ENCODE data around the gene CASZ1. TPM values are rescaled to one million over a fixed set of nuclear protein-coding genes. Genes with fewer than 3 reads are reported as not detected.

CASZ1 gene
- polyA plus RNA-seq, 1 experiment = 0.64 TPM

GRCh38 chr1:10632691-10633090, 163.8 kb downstream of the CASZ1 start:
- ChIA-PET POLR2A (no interaction called here), CTCF (interaction anchor here (1.3 to 2.7 kb wide), 2 partner anchors 13 to 23 kb away, joined by 4 to 9 read pairs; no protein-coding TSS in a partner anchor)
- H3K36me3 ChIP-seq (ENCODE audit: control insufficient read depth, insufficient read depth, low read length) = peaks cover 10% of the 10 kb centered on the region
- H3K27me3 ChIP-seq (ENCODE audit: control insufficient read depth, insufficient read depth, low read length) = no peaks in the 10 kb centered on the region
- no peak for TF ChIP-seq CTCF (IDR thresholded peaks at IDR 0.05; ENCODE audit: insufficient read depth, low read depth, low read length)
- DNase-seq (ENCODE audit: low read depth) = no peak
- H3K4me3 ChIP-seq (ENCODE audit: low read depth, low read length) = no peak overlapping the region

- Histone ChIP-seq H3K27me3 (ENCODE audit: control insufficient read depth, insufficient read depth, low read length) (no peaks in the 10 kb centered on the region), H3K36me3 (ENCODE audit: control insufficient read depth, insufficient read depth, low read length) (peaks cover 12% of the 10 kb centered on the region), H3K4me3 (ENCODE audit: low read depth, low read length) (no peak overlapping the region)
- no peak for TF ChIP-seq CTCF (IDR thresholded peaks at IDR 0.05; ENCODE audit: insufficient read depth, low read depth, low read length)
- CTCF ChIA-PET = interaction anchor here (2.7 kb wide), 1 partner anchor 13 kb away, joined by 9 read pairs; no protein-coding TSS in a partner anchor
- POLR2A ChIA-PET = no interaction called here
- DNase-seq (ENCODE audit: low read depth) = no peak
These were observed 164.4 kb downstream of the CASZ1 start for GRCh38 chr1:10631811-10632593.

GRCh38 chr1:10631121-10631810, 165.2 kb downstream of the CASZ1 start:
- no peak for DNase-seq (ENCODE audit: low read depth)
- ChIA-PET POLR2A (interaction anchor here (0.6 kb wide), 1 partner anchor 30 kb away, joined by 4 read pairs; no protein-coding TSS in a partner anchor), CTCF (interaction anchor here (1.2 kb wide), 1 partner anchor 124 kb away, joined by 3 read pairs; no protein-coding TSS in a partner anchor)
- Histone ChIP-seq H3K36me3 (ENCODE audit: control insufficient read depth, insufficient read depth, low read length) (peaks cover 12% of the 10 kb centered on the region), H3K27me3 (ENCODE audit: control insufficient read depth, insufficient read depth, low read length) (no peaks in the 10 kb centered on the region), H3K4me3 (ENCODE audit: low read depth, low read length) (no peak overlapping the region)
- TF ChIP-seq CTCF (IDR thresholded peaks at IDR 0.05; ENCODE audit: insufficient read depth, low read depth, low read length) = no peak

GRCh38 chr1:10630661-10631120, 165.8 kb downstream of the CASZ1 start:
- H3K4me3 ChIP-seq (ENCODE audit: low read depth, low read length) = no peak overlapping the region
- no peak for TF ChIP-seq CTCF (IDR thresholded peaks at IDR 0.05; ENCODE audit: insufficient read depth, low read depth, low read length)
- H3K27me3 ChIP-seq (ENCODE audit: control insufficient read depth, insufficient read depth, low read length) = no peaks in the 10 kb centered on the region
- H3K36me3 ChIP-seq (ENCODE audit: control insufficient read depth, insufficient read depth, low read length) = peaks cover 12% of the 10 kb centered on the region
- ChIA-PET CTCF (interaction anchor here (1.2 kb wide), 1 partner anchor 123 kb away, joined by 3 read pairs; no protein-coding TSS in a partner anchor), POLR2A (interaction anchor here (0.6 kb wide), 1 partner anchor 30 kb away, joined by 4 read pairs; no protein-coding TSS in a partner anchor)
- DNase-seq (ENCODE audit: low read depth) = no peak
